Heart left ventricle (tissue), 16 donors: ENCODE measurements around the gene FHL2. TPM values are rescaled to one million over a fixed set of nuclear protein-coding genes. Genes with fewer than 3 reads are reported as not detected.

Source experiments
- ATAC-seq, 4 donors: fragments of 200-7000 bp; cut with Tn5 transposase; one replicate each; pipeline ENCODE4 v1.9.1; 2020 to 2022; ENCODE audit warnings: moderate library complexity in 4 of 4, mild to moderate bottlenecking in 3 of 4, moderate number of reproducible peaks in 1 of 4
- DNase-seq, 5 donors: peaks; one replicate each; pipeline ENCODE4 v3.0.0-alpha.2; 2020
- H3K27ac ChIP-seq, 12 donors: fragments of 200-600 bp; sonication (generic) in 4 of 12; one replicate each; pipeline versions ENCODE4 v1.5.0 to v1.8.0; 2016 to 2022; ENCODE audit warnings: mild to moderate bottlenecking in 2 of 12
- H3K27me3 ChIP-seq, 9 donors: fragments of 200-600 bp; sonication (generic) in 2 of 9; one replicate each; pipeline versions ENCODE4 v1.5.1 to v1.8.0; 2016 to 2022; ENCODE audit warnings: mild to moderate bottlenecking in 3 of 9
- H3K36me3 ChIP-seq, 9 donors: fragments of 200-600 bp; sonication (generic) in 2 of 9; one replicate each; pipeline versions ENCODE4 v1.5.0 to v1.8.0; 2018 to 2022; ENCODE audit warnings: mild to moderate bottlenecking in 2 of 9
- H3K4me1 ChIP-seq, 12 donors: fragments of 200-600 bp; sonication (generic) in 4 of 12; one replicate each; pipeline versions ENCODE4 v1.5.0 to v1.8.0; 2016 to 2022; ENCODE audit warnings: mild to moderate bottlenecking in 3 of 12
- H3K4me3 ChIP-seq, 12 donors: fragments of 200-600 bp; sonication (generic) in 4 of 12; one replicate each; pipeline versions ENCODE4 v1.5.0 to v1.8.0; 2017 to 2022; ENCODE audit warnings: mild to moderate bottlenecking in 9 of 12, moderate library complexity in 4 of 12
- H3K9me3 ChIP-seq, 12 donors: fragments of 200-600 bp; sonication (generic) in 4 of 12; one replicate each; pipeline versions ENCODE4 v1.5.0 to v1.8.0; 2016 to 2022; ENCODE audit warnings: mild to moderate bottlenecking in 1 of 12
- POLR2A ChIP-seq, 2 donors: fragments of 450-650 bp; IDR thresholded peaks; one replicate each; pipeline ENCODE4 v1.6.1; 2017; ENCODE audit warnings: antibody characterized with exemption in 2 of 2, mild to moderate bottlenecking in 2 of 2, moderate library complexity in 2 of 2
- WGBS, 4 donors: extraction: QIAGEN DNeasy Blood & Tissue Kit in 2 of 4; methylation state at CpG; one replicate each; pipeline versions ENCODE4 v1.1.5 to v1.1.7; 2013 to 2018; 5-methylcytosine and 5-hydroxymethylcytosine counted together
- intact Hi-C, 10 donors: fragments of 100-400 bp; cut with DNase I; formaldehyde crosslinking; loops; one replicate each; pipeline versions ENCODE4 v1.11.1 to v1.14.2; 2022
- polyA plus RNA-seq, 2 donors: library from polyadenylated mRNA; stranded (reverse); fragments of 200-250 nt; gene quantifications; one replicate each; pipeline ENCODE4 v1.2.3, GENCODE V29; 2013
- total RNA-seq, 9 donors: library from RNA; depleted of rRNA in 2 of 9; stranded (reverse); fragments of >200 nt in 2 of 9; fragmentation: NEBNext Ultra II Directional in 3 of 9; extraction: Animal tissue kit (Norgen Biotek cat#: 25700) in 3 of 9; gene quantifications; one replicate each; pipeline versions ENCODE4 v1.1.0 to v1.2.4, GENCODE V29; 2016 to 2023
- TF ChIP-seq, protein P1 (sequence below), 12 donors: fragments of 200-600 bp; sonication (generic) in 4 of 12; IDR thresholded peaks; one replicate each; pipeline versions ENCODE4 v1.5.0 to v1.8.0; 2018 to 2022; ENCODE audit warnings: antibody characterized with exemption in 12 of 12, mild to moderate bottlenecking in 5 of 12
- donor health status: ischemic (EF 13 %, LVEDD 7.1; RV severe dilation, severe dysfunction).
- donor health status: healthy with polysubstance abuse.
- donor health status: DM: no; HTN: yes; CAD: no.
- donor health status: DM: no; HTN: no; CAD: no.
- donor health status: ischemic (EF 25% LVEDD 6.9; RV normal size, moderate dysfunction).
- donor health status: ischemic (EF 25% LVEDD 5.7; RV mildly dilated, moderate dysfunction).
- donor health status: healthy.
- donor health status: DM: yes; HTN: yes; CAD: no.
- donor health status: ischemic (EF 35%, LVEDD 5.7; RV mildly dilated, moderate dysfunction).
- donor health status: nonischemic (EF 11% LVEDD 7.7; RV severe dilation, severe dysfunction).
- donor health status: DM: yes; HTN: yes; CAD: no.
- donor health status: PGD.
- donor health status: ischemic (EF 29% LVEDD 5.4; RV normal size, mild dysfunction).
- donor health status: nonischemic (EF 23%, LVEDD 6.1; RV moderate dilation, normal function).

Gene FHL2
- total and polyA plus RNA-seq, 11 donors, result 649 to 4,692 (median 1,165) TPM

DNA sequence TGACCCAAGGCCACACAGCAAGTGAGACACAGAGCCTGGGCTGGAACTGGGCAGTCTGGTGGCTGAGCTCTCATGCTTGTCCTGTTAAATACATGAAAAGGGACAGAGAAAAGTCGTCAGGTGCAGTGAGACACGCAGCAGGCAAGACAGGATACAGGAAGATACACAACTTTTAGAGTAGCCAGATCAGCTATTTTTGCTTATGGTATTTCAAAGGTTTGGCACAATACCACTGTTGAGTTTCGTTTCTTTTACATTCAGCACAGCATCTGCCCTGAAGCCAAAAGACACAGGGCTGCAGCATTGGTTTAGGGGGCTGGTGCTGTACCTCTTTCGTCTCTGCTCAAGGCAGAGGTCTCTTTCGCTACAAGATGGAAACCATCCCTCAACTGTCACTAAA, 14.0 kb downstream of the FHL2 start:
- peak in 2 of 4 donors; percentile 2 to 4 for ATAC-seq
- TF ChIP-seq POLR2A (IDR thresholded peaks at IDR 0.05), result no peak
- TF ChIP-seq, protein P1, sequence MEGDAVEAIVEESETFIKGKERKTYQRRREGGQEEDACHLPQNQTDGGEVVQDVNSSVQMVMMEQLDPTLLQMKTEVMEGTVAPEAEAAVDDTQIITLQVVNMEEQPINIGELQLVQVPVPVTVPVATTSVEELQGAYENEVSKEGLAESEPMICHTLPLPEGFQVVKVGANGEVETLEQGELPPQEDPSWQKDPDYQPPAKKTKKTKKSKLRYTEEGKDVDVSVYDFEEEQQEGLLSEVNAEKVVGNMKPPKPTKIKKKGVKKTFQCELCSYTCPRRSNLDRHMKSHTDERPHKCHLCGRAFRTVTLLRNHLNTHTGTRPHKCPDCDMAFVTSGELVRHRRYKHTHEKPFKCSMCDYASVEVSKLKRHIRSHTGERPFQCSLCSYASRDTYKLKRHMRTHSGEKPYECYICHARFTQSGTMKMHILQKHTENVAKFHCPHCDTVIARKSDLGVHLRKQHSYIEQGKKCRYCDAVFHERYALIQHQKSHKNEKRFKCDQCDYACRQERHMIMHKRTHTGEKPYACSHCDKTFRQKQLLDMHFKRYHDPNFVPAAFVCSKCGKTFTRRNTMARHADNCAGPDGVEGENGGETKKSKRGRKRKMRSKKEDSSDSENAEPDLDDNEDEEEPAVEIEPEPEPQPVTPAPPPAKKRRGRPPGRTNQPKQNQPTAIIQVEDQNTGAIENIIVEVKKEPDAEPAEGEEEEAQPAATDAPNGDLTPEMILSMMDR (IDR thresholded peaks at IDR 0.05), result no peak

DNA sequence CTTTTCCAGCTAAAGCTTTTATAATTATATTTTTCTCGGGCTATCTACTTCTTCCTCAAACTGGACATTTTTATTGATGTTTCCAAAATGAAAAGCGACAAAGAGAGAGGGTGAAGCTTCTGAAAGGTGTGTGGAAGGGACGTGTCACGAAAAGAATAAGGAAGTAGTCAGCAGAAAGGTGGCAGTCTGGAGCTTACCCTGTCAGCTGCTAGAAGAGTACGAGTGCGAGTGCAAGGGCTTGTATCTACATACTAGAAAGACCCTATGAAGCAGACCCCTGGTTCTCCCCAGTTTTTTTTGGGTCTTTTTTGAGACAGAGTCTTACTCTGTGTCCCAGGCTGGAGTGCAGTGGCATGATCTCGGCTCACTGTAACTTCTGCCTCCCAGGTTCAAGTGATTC, 14.6 kb downstream of the FHL2 start:
- no peak overlapping the region for H3K4me3 ChIP-seq
- no peaks in the 10 kb centered on the region for H3K27me3 ChIP-seq
- ATAC-seq (no peak), DNase-seq (peak in 1 of 5 donors; percentile 19)
- TF ChIP-seq POLR2A (IDR thresholded peaks at IDR 0.05), result no peak
- TF ChIP-seq, protein P1 (IDR thresholded peaks at IDR 0.05), result peak in 3 of 12 donors; percentile 6 to 27 (median 6)
- H3K27ac ChIP-seq, result peak overlapping the region in 11 of 12 donors; percentile 29 to 94 (median 66)
- 51 to 69% (median 59%) methylated on average over 7 of the region's 7 CpGs for WGBS, 4 donors
- intact Hi-C loops, result no loop called here
- H3K36me3 ChIP-seq, result peaks cover 0 to 74% (median 53%) of the 10 kb centered on the region in 9 donors
- H3K4me1 ChIP-seq, result peaks cover 1 to 99% (median 75%) of the 10 kb centered on the region in 12 donors
- H3K9me3 ChIP-seq, result no peaks in the 10 kb centered on the region

More for the DNA sequence above, 14.0 kb downstream of the FHL2 start:
- intact Hi-C loops, result no loop called here
- H3K27me3 ChIP-seq, result no peaks in the 10 kb centered on the region
- H3K4me1 ChIP-seq, result peaks cover 4 to 99% (median 72%) of the 10 kb centered on the region in 12 donors
- 58 to 66% (median 62%) methylated on average over 5 of the region's 5 CpGs for WGBS, 4 donors
- no peaks in the 10 kb centered on the region for H3K9me3 ChIP-seq
- peaks cover 0 to 76% (median 54%) of the 10 kb centered on the region in 9 donors for H3K36me3 ChIP-seq
- DNase-seq, result peak in 2 of 5 donors; percentile 25 to 31
- peak overlapping the region in 11 of 12 donors; percentile 17 to 94 (median 66) for H3K27ac ChIP-seq
- no peak overlapping the region for H3K4me3 ChIP-seq

DNA sequence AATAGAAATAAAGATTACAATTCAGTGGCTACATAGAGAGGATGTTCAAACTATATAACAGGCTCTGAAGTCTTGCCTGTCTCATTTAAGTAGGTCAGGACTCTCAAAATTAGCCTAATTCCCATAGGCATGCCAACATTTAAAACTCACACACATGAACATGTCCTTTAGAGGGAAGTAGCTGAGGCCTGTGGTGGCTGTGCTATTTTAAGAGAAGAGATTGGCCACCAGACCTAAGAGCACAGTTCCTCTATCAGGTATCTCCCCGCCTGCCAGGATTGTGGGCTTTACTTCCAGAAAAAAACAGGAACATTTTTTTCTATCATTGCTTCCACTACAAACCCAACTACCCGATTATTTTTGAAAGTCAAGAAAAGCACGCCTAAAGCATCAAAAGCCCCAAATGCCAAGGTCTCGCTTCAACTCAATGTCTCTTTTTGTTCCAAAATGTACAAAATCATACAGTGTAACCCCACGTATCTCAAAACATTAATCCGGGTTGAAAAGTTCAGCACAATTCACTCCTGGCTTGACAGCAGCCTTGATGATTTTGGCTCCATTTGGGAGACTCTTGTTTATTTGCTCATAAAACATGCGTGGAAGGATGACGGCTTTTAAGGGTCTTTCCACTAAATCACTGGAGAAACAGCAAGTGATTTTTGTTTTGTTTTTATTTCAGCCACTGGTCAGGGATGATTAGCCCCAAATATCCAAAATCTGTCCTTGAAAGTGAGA, 15.3 kb downstream of the FHL2 start:
- Histone ChIP-seq H3K27ac (peak overlapping the region; percentile 18 to 94 (median 66)), H3K36me3 (peaks cover 0 to 78% (median 53%) of the 10 kb centered on the region in 9 donors), H3K4me3 (no peak overlapping the region), H3K4me1 (peaks cover 0 to 99% (median 78%) of the 10 kb centered on the region in 12 donors), H3K27me3 (no peaks in the 10 kb centered on the region), H3K9me3 (no peaks in the 10 kb centered on the region)
- WGBS, 4 donors, result 47 to 61% (median 50%) methylated on average over 8 of the region's 8 CpGs
- intact Hi-C loops, result no loop called here
- TF ChIP-seq POLR2A (IDR thresholded peaks at IDR 0.05), result no peak
- TF ChIP-seq, protein P1 (IDR thresholded peaks at IDR 0.05), result no peak
- ATAC-seq, result peak in 3 of 4 donors; percentile 1 to 44 (median 29)
- DNase-seq, result peak in 2 of 5 donors; percentile 25 to 26

DNA sequence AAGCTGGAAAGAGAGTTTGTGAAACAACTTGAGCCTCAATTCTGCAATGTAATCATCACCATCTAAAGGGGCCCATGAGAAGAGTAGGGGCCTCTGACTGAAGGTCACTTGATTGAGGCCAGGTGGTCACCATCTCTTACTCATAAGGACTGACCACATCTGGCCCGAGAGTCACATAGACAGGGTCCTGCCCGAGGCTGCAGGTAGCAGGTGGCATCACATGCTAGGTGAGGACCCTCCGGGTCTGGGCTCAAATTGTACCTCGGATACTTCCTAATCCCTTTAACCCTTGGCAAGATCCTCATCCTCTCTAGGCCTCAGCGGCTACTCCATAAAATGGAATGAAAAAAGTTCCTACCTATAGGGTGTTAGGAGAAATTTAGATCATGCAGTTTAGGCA, 16.7 kb downstream of the FHL2 start:
- peaks cover 0 to 80% (median 51%) of the 10 kb centered on the region in 9 donors for H3K36me3 ChIP-seq
- H3K4me3 ChIP-seq, result no peak overlapping the region
- peak overlapping the region in 11 of 12 donors; percentile 21 to 94 (median 66) for H3K27ac ChIP-seq
- peak in 2 of 4 donors; percentile 4 for ATAC-seq
- H3K4me1 ChIP-seq, result peaks cover 0 to 99% (median 75%) of the 10 kb centered on the region in 12 donors
- TF ChIP-seq, protein P1 (IDR thresholded peaks at IDR 0.05), result no peak
- TF ChIP-seq POLR2A (IDR thresholded peaks at IDR 0.05), result no peak
- intact Hi-C loops, result no loop called here
- WGBS, 4 donors, result 59 to 80% (median 70%) methylated on average over 5 of the region's 5 CpGs
- no peaks in the 10 kb centered on the region for H3K27me3 ChIP-seq
- no peaks in the 10 kb centered on the region for H3K9me3 ChIP-seq
- DNase-seq, result no peak
